Astrocyte of the spinal cord (primary cell): ENCODE measurements around the gene CLTB.

ENCODE experiments used
- DNase-seq: peaks from one replicate; pipeline ENCODE4 v3.0.0; 2011; ENCODE audit warnings: low read depth, low spot score
- H3K4me3 ChIP-seq: 2 replicates; pipeline ENCODE4 v1.5.1; 2011; ENCODE audit warnings: low read depth, mild to moderate bottlenecking, low read length, moderate library complexity
- CTCF ChIP-seq: IDR thresholded peaks from 2 replicates; pipeline ENCODE4 v1.5.1; 2012; ENCODE audit warnings: low read depth, mild to moderate bottlenecking, low read length, inconsistent platforms
- in situ Hi-C: cut with HindIII; loops from 2 replicates; pipeline ENCODE4 v1.10.0; 2017; ENCODE audit warnings: low sequenced_read_pairs

Gene CLTB

GRCh38 chr5:176359658-176360057 lies 56.7 kb downstream of the CLTB start:
- in situ Hi-C loops, result no loop called here
- no peak for DNase-seq
- H3K4me3 ChIP-seq, result no peak overlapping the region
- TF ChIP-seq CTCF, result no peak

- H3K4me3 ChIP-seq, result no peak overlapping the region
- DNase-seq, result no peak
- TF ChIP-seq CTCF, result no peak
- in situ Hi-C loops, result no loop called here
These were observed 60.2 kb downstream of the CLTB start for GRCh38 chr5:176356179-176356566.

GRCh38 chr5:176355400-176356178 lies 60.8 kb downstream of the CLTB start:
- TF ChIP-seq CTCF, result no peak
- in situ Hi-C loops, result no loop called here
- DNase-seq, result no peak
- no peak overlapping the region for H3K4me3 ChIP-seq

GRCh38 chr5:176353533-176353932 lies 62.8 kb downstream of the CLTB start:
- no peak for DNase-seq
- TF ChIP-seq CTCF, result no peak
- no peak overlapping the region for H3K4me3 ChIP-seq
- in situ Hi-C loops, result no loop called here

- no peak overlapping the region for H3K4me3 ChIP-seq
- no peak for DNase-seq
- no peak for TF ChIP-seq CTCF
- in situ Hi-C loops, result no loop called here
These were observed 64.0 kb downstream of the CLTB start for GRCh38 chr5:176352116-176352878.

GRCh38 chr5:176350416-176350815 lies 65.9 kb downstream of the CLTB start:
- no peak for DNase-seq
- no peak for TF ChIP-seq CTCF
- no peak overlapping the region for H3K4me3 ChIP-seq
- in situ Hi-C loops, result no loop called here
